K562 (cell line): ENCODE measurements around the gene SPAG16. TPM values are rescaled to one million over a fixed set of nuclear protein-coding genes. Genes with fewer than 3 reads are reported as not detected.

Experiments used
- ATAC-seq: fragments of 200-7000 bp; cut with Tn5 transposase; 3 replicates; pipeline ENCODE4 v1.9.1; 2020; ENCODE audit warnings: moderate library complexity
- BruUV-seq: library from RNA; stranded (reverse); fragments of 400-500 nt; replicated peaks from 2 replicates; lab custom pipeline; 2021; lab: Mats Ljungman, UMichigan
- CTCF ChIA-PET: fragments of 300-600 bp; formaldehyde crosslinking; extraction: SDS; loops from one replicate; lab custom pipeline; 2021; ENCODE audit warnings: low intra/inter-chr PET ratio; lab: Yijun Ruan, JAX
- POLR2A ChIA-PET: fragments of 300-600, 350-650 bp; sonication (Branson Sonifier 250); formaldehyde crosslinking; extraction: SDS; loops from one replicate; lab custom pipeline; 2021; ENCODE audit warnings: antibody characterized with exemption, inconsistent platforms; lab: Yijun Ruan, JAX
- DNase-seq, 4 experiments: peaks; one replicate each; pipeline versions ENCODE4 v3.0.0 to v3.0.0-alpha.2; 2011 to 2018; ENCODE audit warnings: low spot score in 3 of 4, mixed read lengths in 3 of 4; ENCODE audit errors: extremely low read depth in 1 of 4
- FAIRE-seq: peaks from 2 replicates; lab custom pipeline; 2011; peaks lifted over from hg19 to GRCh38; lab: Jason Lieb, UNC
- H2AFZ ChIP-seq: 2 replicates; pipeline ENCODE4 v1.6.0; 2011; ENCODE audit warnings: low read depth, low read length, control low read depth, inconsistent platforms
- H3K27ac ChIP-seq: fragments of 200-600 bp; 3 replicates; pipeline ENCODE4 v1.8.0; 2011; ENCODE audit warnings: low read depth, mild to moderate bottlenecking, control low read depth, inconsistent platforms, low read length, moderate library complexity, mixed read lengths; ENCODE audit errors: extremely low read depth
- H3K27me3 ChIP-seq, 2 experiments: fragments of 300-600 bp in 1 of 2; 2 replicates in 1 of 2; 3 replicates in 1 of 2; pipeline versions ENCODE4 v1.6.0 to v1.8.0; 2011; ENCODE audit warnings: inconsistent platforms in 2 of 2, low read length in 2 of 2, mild to moderate bottlenecking in 1 of 2, mixed read lengths in 1 of 2, moderate library complexity in 1 of 2; ENCODE audit not compliant: control insufficient read depth in 2 of 2, insufficient read depth in 2 of 2
- H3K36me3 ChIP-seq: fragments of 300-600 bp; 3 replicates; pipeline ENCODE4 v1.8.0; 2011; ENCODE audit warnings: mild to moderate bottlenecking, low read length, inconsistent platforms; ENCODE audit not compliant: control insufficient read depth, insufficient read depth
- H3K4me1 ChIP-seq, 2 experiments: fragments of 200-600 bp in 1 of 2; replicated peaks in 1 of 2; 2 replicates in 1 of 2; 3 replicates in 1 of 2; pipeline versions ENCODE4 v1.5.1 to v1.8.0; 2011; ENCODE audit warnings: inconsistent platforms in 2 of 2, low read length in 2 of 2, mild to moderate bottlenecking in 1 of 2, mixed read lengths in 1 of 2, moderate library complexity in 1 of 2; ENCODE audit not compliant: control insufficient read depth in 2 of 2, insufficient read depth in 2 of 2
- H3K4me2 ChIP-seq: 2 replicates; pipeline ENCODE4 v1.6.1; 2011; ENCODE audit warnings: low read length, control low read depth, inconsistent platforms, mixed read lengths; ENCODE audit not compliant: insufficient read depth
- H3K4me3 ChIP-seq: fragments of 200-600 bp; sonication (generic), shearing (Covaris generic); 2 replicates; pipeline ENCODE4 v1.5.1; 2016; ENCODE audit warnings: control low read depth, inconsistent platforms
- H3K79me2 ChIP-seq: fragments of 200-600 bp; 3 replicates; pipeline ENCODE4 v1.8.0; 2011; ENCODE audit warnings: low read length, inconsistent platforms; ENCODE audit not compliant: control insufficient read depth, insufficient read depth
- H3K9ac ChIP-seq, 2 experiments: 2 replicates each; pipeline versions ENCODE4 v1.6.0 to v1.6.1; 2011; ENCODE audit warnings: low read depth in 2 of 2, low read length in 2 of 2, control low read depth in 1 of 2, inconsistent platforms in 1 of 2, mild to moderate bottlenecking in 1 of 2, mixed read lengths in 1 of 2; ENCODE audit not compliant: insufficient read depth in 1 of 2
- H3K9me1 ChIP-seq: one replicate; pipeline ENCODE4 v1.6.0; 2011; ENCODE audit warnings: inconsistent platforms, mild to moderate bottlenecking, low read length, moderate library complexity; ENCODE audit not compliant: control insufficient read depth, insufficient read depth
- H3K9me3 ChIP-seq: replicated peaks from 2 replicates; pipeline ENCODE4 v1.5.1; 2011; ENCODE audit warnings: low read depth, low read length, inconsistent platforms; ENCODE audit not compliant: control insufficient read depth, insufficient read depth
- H4K20me1 ChIP-seq: replicated peaks from 2 replicates; pipeline ENCODE4 v1.6.1; 2011; ENCODE audit warnings: low read length, inconsistent platforms, mixed read lengths; ENCODE audit not compliant: control insufficient read depth, insufficient read depth
- CEBPB ChIP-seq: fragments of 450-650 bp; IDR thresholded peaks from 2 replicates; pipeline ENCODE4 v1.6.1; 2016; ENCODE audit warnings: missing genetic modification characterization, missing compliant biosample characterization
- CREB5 ChIP-seq: fragments of 250-450 bp; sonication (Bioruptor Pico); IDR thresholded peaks from 2 replicates; pipeline ENCODE4 v1.5.0; 2020; ENCODE audit warnings: mild to moderate bottlenecking
- IRF9 ChIP-seq: fragments of 450-650 bp; IDR thresholded peaks from 2 replicates; pipeline ENCODE4 v1.6.1; 2016; ENCODE audit warnings: missing biosample characterization, missing genetic modification characterization
- JUNB ChIP-seq: fragments of 450-650 bp; formaldehyde crosslinking; conservative IDR thresholded peaks from 2 replicates; pipeline ENCODE4 v1.4.0; 2020; ENCODE audit warnings: mild to moderate bottlenecking
- KLF16 ChIP-seq: IDR thresholded peaks from 2 replicates; pipeline ENCODE4 v1.6.1; 2016; ENCODE audit warnings: antibody characterized with exemption
- MNT ChIP-seq, 2 experiments: fragments of 450-650 bp; conservative IDR thresholded peaks; 2 replicates each; pipeline ENCODE4 v1.6.1; 2017; ENCODE audit warnings: mild to moderate bottlenecking in 2 of 2, moderate library complexity in 2 of 2
- MTA3 ChIP-seq: fragments of 450-650 bp; formaldehyde crosslinking; IDR thresholded peaks from 2 replicates; pipeline ENCODE4 v1.6.1; 2017; ENCODE audit warnings: mild to moderate bottlenecking, borderline replicate concordance
- NR2C2 ChIP-seq, 2 experiments: fragments of 200-800 bp in 1 of 2; sonication (Bioruptor generic) in 1 of 2; sonication (generic) in 1 of 2; formaldehyde crosslinking in 1 of 2; IDR thresholded peaks; 2 replicates each; pipeline versions ENCODE4 v1.6.1 to v1.8.0; 2016 to 2022; ENCODE audit warnings: mild to moderate bottlenecking in 1 of 2, missing compliant biosample characterization in 1 of 2, missing genetic modification characterization in 1 of 2, missing genetic modification reagents in 1 of 2
- PURB ChIP-seq: sonication (generic); formaldehyde crosslinking; IDR thresholded peaks from 2 replicates; pipeline ENCODE4 v1.9.0; 2021; ENCODE audit warnings: low read depth, mild to moderate bottlenecking, missing genetic modification reagents
- SMARCE1 ChIP-seq: fragments of 450-650 bp; IDR thresholded peaks from 2 replicates; pipeline ENCODE4 v1.7.1; 2016; ENCODE audit warnings: mild to moderate bottlenecking
- STAG1 ChIP-seq: sonication (generic); formaldehyde crosslinking; IDR thresholded peaks from 2 replicates; pipeline ENCODE4 v1.5.0; 2020; ENCODE audit warnings: missing genetic modification reagents, borderline replicate concordance
- ZNF668 ChIP-seq: fragments of 250-450 bp; sonication (Bioruptor Pico); IDR thresholded peaks from 2 replicates; pipeline ENCODE4 v1.8.0; 2022; ENCODE audit warnings: mild to moderate bottlenecking, inconsistent platforms
- ZNF740 ChIP-seq, 3 experiments: fragments of 200-800 bp in 1 of 3; sonication (Bioruptor generic) in 1 of 3; sonication (generic) in 1 of 3; formaldehyde crosslinking in 1 of 3; IDR thresholded peaks; 2 replicates each; pipeline versions ENCODE4 v1.6.1 to v1.8.0; 2016 to 2022; ENCODE audit warnings: mild to moderate bottlenecking in 2 of 3, missing compliant biosample characterization in 2 of 3, missing genetic modification characterization in 2 of 3, missing genetic modification reagents in 1 of 3
- WGBS: fragments of 100-300 bp; shearing (Covaris generic); methylation state at CpG from one replicate; pipeline ENCODE4 v1.1.6; 2016; ENCODE audit warnings: low coverage, mixed read lengths; ENCODE audit not compliant: insufficient coverage; ENCODE audit errors: missing lambda C conversion rate; 5-methylcytosine and 5-hydroxymethylcytosine counted together
- in situ Hi-C: fragments of 300-500 bp; cut with MboI; formaldehyde crosslinking; loops from 4 replicates; pipeline ENCODE4 v1.15.0; 2018; ENCODE audit warnings: inconsistent platforms, mixed read lengths
- intact Hi-C: fragments of 100-400 bp; cut with micrococcal nuclease; formaldehyde crosslinking; loops from 2 replicates; pipeline ENCODE4 v1.14.2; 2022
- polyA plus RNA-seq, 8 experiments: library from polyadenylated mRNA; depleted of rRNA in 4 of 8; stranded (reverse) in 5 of 8; unstranded in 3 of 8; fragments of >200 nt; fragmentation: Nextera tagmentation in 2 of 8; fragmentation: Illumina TruSeq in 1 of 8; extraction: Ambion mirVana in 2 of 8; extraction: Trizol in 1 of 8; gene quantifications; 2 replicates each; pipeline versions ENCODE4 v1.2.1 to v1.2.3, GENCODE V29; 2011 to 2014; ENCODE audit warnings: inconsistent platforms in 1 of 8, missing spikeins in 1 of 8
- total RNA-seq, 7 experiments: library from RNA; depleted of rRNA in 6 of 7; stranded (reverse); fragments of >200 nt in 6 of 7; fragmentation: Illumina TruSeq in 2 of 7; extraction: Trizol in 2 of 7; gene quantifications; 2 replicates each; pipeline versions ENCODE4 v1.2.1 to v1.2.3, GENCODE V29; 2011 to 2021; ENCODE audit warnings: low replicate concordance in 1 of 7

SPAG16 gene
- total and polyA plus RNA-seq, 9 of the 15 experiments (the other 6 are each of a cell fraction or from before 2014, with no cell fraction given): 0.98 to 5.9 (median 3.5) TPM

- intact Hi-C loops (no loop called here), in situ Hi-C loops (no loop called here)
- ChIA-PET CTCF (no interaction called here), POLR2A (no interaction called here)
- Histone ChIP-seq H3K4me2 (no peak overlapping the region), H3K9me3 (no peaks in the 10 kb centered on the region), H3K4me1 (no peaks in the 10 kb centered on the region), H4K20me1 (no peaks in the 10 kb centered on the region), H3K27me3 (no peaks in the 10 kb centered on the region), H3K36me3 (no peaks in the 10 kb centered on the region), H2AFZ (no peak overlapping the region), H3K4me3 (no peak overlapping the region), H3K9me1 (no peaks in the 10 kb centered on the region), H3K79me2 (no peaks in the 10 kb centered on the region), H3K9ac (no peak overlapping the region), H3K27ac (no peak overlapping the region)
- no peak for ATAC-seq
- BruUV-seq: no TSS peak
- 0% methylated on average over 1 of the region's 1 CpG for WGBS
- DNase-seq: no peak
- no peak for FAIRE-seq
- TF ChIP-seq STAG1 (CRISPR knock-in tag): no peak
- TF ChIP-seq CEBPB: no peak
- no peak for TF ChIP-seq SMARCE1
- no peak for TF ChIP-seq JUNB (CRISPR knock-in tag)
- TF ChIP-seq MNT (conservative IDR thresholded peaks at IDR 0.05): no peak
- TF ChIP-seq KLF16: no peak
- no peak for TF ChIP-seq CREB5 (CRISPR knock-in tag)
- no peak for TF ChIP-seq NR2C2 (CRISPR knock-in tag; IDR thresholded peaks at IDR 0.05)
- TF ChIP-seq NR2C2 (tag; IDR thresholded peaks at IDR 0.05): no peak
- no peak for TF ChIP-seq IRF9 (tag)
- TF ChIP-seq ZNF740 (CRISPR knock-in tag; IDR thresholded peaks at IDR 0.05): no peak
- no peak for TF ChIP-seq ZNF740 (tag; IDR thresholded peaks at IDR 0.05)
- no peak for TF ChIP-seq PURB
- no peak for TF ChIP-seq MTA3
- TF ChIP-seq ZNF668 (CRISPR knock-in tag): no peak
Measured at GRCh38 chr2:213723707-213724106, 439.4 kb downstream of the SPAG16 start.
